Hepatocyte (in vitro differentiated cells): Measurements from ENCODE around the gene KCNG4. TPM values are rescaled to one million over a fixed set of nuclear protein-coding genes. Genes with fewer than 3 reads are reported as not detected.

Experiments
- DNase-seq: peaks from one replicate; pipeline ENCODE4 v3.0.0-alpha.2; 2016; ENCODE audit warnings: low spot score
- H2AFZ ChIP-seq: fragments of 200-600 bp; sonication (generic); 2 replicates; pipeline ENCODE4 v1.6.0; 2016; ENCODE audit warnings: antibody characterized with exemption, mild to moderate bottlenecking
- H3K27ac ChIP-seq: fragments of 200-600 bp; sonication (generic); 2 replicates; pipeline ENCODE4 v1.5.1; 2016; ENCODE audit warnings: mild to moderate bottlenecking
- H3K27me3 ChIP-seq: fragments of 200-600 bp; sonication (generic); 2 replicates; pipeline ENCODE4 v1.6.1; 2016
- H3K36me3 ChIP-seq: fragments of 200-600 bp; sonication (generic); replicated peaks from 2 replicates; pipeline ENCODE4 v1.5.1; 2016; ENCODE audit warnings: low read depth; ENCODE audit not compliant: insufficient read depth
- H3K4me1 ChIP-seq: fragments of 200-600 bp; sonication (generic); 2 replicates; pipeline ENCODE4 v1.5.1; 2016; ENCODE audit warnings: mild to moderate bottlenecking, moderate library complexity; ENCODE audit not compliant: insufficient read depth
- H3K4me2 ChIP-seq: fragments of 200-600 bp; sonication (generic); 2 replicates; pipeline ENCODE4 v1.6.0; 2016
- H3K4me3 ChIP-seq: fragments of 200-600 bp; sonication (generic); 2 replicates; pipeline ENCODE4 v1.5.1; 2016; ENCODE audit warnings: mild to moderate bottlenecking
- H3K79me2 ChIP-seq: fragments of 200-600 bp; sonication (generic); 2 replicates; pipeline ENCODE4 v1.6.0; 2017; ENCODE audit warnings: mild to moderate bottlenecking
- H3K9me2 ChIP-seq: fragments of 200-600 bp; sonication (generic); replicated peaks from 2 replicates; pipeline ENCODE4 v1.6.0; 2017; ENCODE audit warnings: mild to moderate bottlenecking; ENCODE audit not compliant: insufficient read depth
- H3K9me3 ChIP-seq: fragments of 200-600 bp; sonication (generic); 2 replicates; pipeline ENCODE4 v1.5.1; 2016; ENCODE audit warnings: low read depth, mild to moderate bottlenecking
- H4K20me1 ChIP-seq: fragments of 200-600 bp; sonication (generic); 2 replicates; pipeline ENCODE4 v1.6.0; 2016; ENCODE audit warnings: mild to moderate bottlenecking; ENCODE audit not compliant: insufficient read depth, poor library complexity, severe bottlenecking
- CTCF ChIP-seq: fragments of 200-600 bp; sonication (generic); IDR thresholded peaks from 2 replicates; pipeline ENCODE4 v1.5.1; 2016; ENCODE audit warnings: antibody characterized with exemption, mild to moderate bottlenecking; ENCODE audit not compliant: poor library complexity
- EZH2 ChIP-seq: fragments of 200-600 bp; sonication (generic); IDR thresholded peaks from 2 replicates; pipeline ENCODE4 v1.6.1; 2016; ENCODE audit warnings: antibody characterized with exemption, mild to moderate bottlenecking, borderline replicate concordance
- EZH2phosphoT487 ChIP-seq: fragments of 200-600 bp; sonication (generic); IDR thresholded peaks from one replicate; pipeline ENCODE4 v1.6.1; 2018; ENCODE audit warnings: antibody characterized with exemption, mild to moderate bottlenecking, low read depth, moderate library complexity; ENCODE audit not compliant: unreplicated experiment, severe bottlenecking
- WGBS: methylation state at CpG from one replicate; pipeline ENCODE4 v1.1.6; 2016; ENCODE audit warnings: low lambda C conversion rate; ENCODE audit errors: missing lambda C conversion rate; 5-methylcytosine and 5-hydroxymethylcytosine counted together
- polyA plus RNA-seq: library from polyadenylated mRNA; unstranded; fragments of >200 nt; fragmentation: Nextera tagmentation; extraction: Ambion mirVana; gene quantifications from 2 replicates; pipeline ENCODE4 v1.2.1, GENCODE V29; 2016
- total RNA-seq: library from RNA; depleted of rRNA; stranded (reverse); fragments of >200 nt; gene quantifications from 2 replicates; pipeline ENCODE4 v1.2.3, GENCODE V29; 2014

The KCNG4 gene
- total and polyA plus RNA-seq, 2 experiments from 2014 or later, result not detected

GRCh38 chr16:84225571-84225970 lies 14.2 kb downstream of the KCNG4 start:
- Histone ChIP-seq H3K27me3 (no peaks in the 10 kb centered on the region), H3K9me2 (no peaks in the 10 kb centered on the region), H3K36me3 (no peaks in the 10 kb centered on the region), H2AFZ (no peak overlapping the region), H3K4me2 (no peak overlapping the region), H3K9me3 (no peaks in the 10 kb centered on the region), H3K79me2 (no peaks in the 10 kb centered on the region), H3K27ac (no peak overlapping the region), H3K4me1 (peaks cover 6% of the 10 kb centered on the region), H3K4me3 (no peak overlapping the region), H4K20me1 (no peaks in the 10 kb centered on the region)
- DNase-seq, result no peak
- TF ChIP-seq CTCF (no peak), EZH2phosphoT487 (no peak), EZH2 (no peak)
- 93% methylated on average over 7 of the region's 7 CpGs for WGBS

GRCh38 chr16:84225126-84225525 lies 14.7 kb downstream of the KCNG4 start:
- no peak for DNase-seq
- no peaks in the 10 kb centered on the region for H3K36me3 ChIP-seq
- TF ChIP-seq CTCF, result no peak
- no peak for TF ChIP-seq EZH2phosphoT487
- TF ChIP-seq EZH2, result no peak
- no peaks in the 10 kb centered on the region for H3K79me2 ChIP-seq
- no peaks in the 10 kb centered on the region for H4K20me1 ChIP-seq
- no peaks in the 10 kb centered on the region for H3K27me3 ChIP-seq
- peaks cover 6% of the 10 kb centered on the region for H3K4me1 ChIP-seq
- no peak overlapping the region for H3K4me3 ChIP-seq
- H3K9me2 ChIP-seq, result no peaks in the 10 kb centered on the region
- no peak overlapping the region for H3K4me2 ChIP-seq
- H2AFZ ChIP-seq, result no peak overlapping the region
- 97% methylated on average over 3 of the region's 3 CpGs for WGBS
- H3K27ac ChIP-seq, result no peak overlapping the region
- H3K9me3 ChIP-seq, result no peaks in the 10 kb centered on the region

GRCh38 chr16:84224554-84224953 lies 15.3 kb downstream of the KCNG4 start:
- Histone ChIP-seq H2AFZ (no peak overlapping the region), H4K20me1 (no peaks in the 10 kb centered on the region), H3K9me3 (no peaks in the 10 kb centered on the region), H3K9me2 (no peaks in the 10 kb centered on the region), H3K79me2 (no peaks in the 10 kb centered on the region), H3K4me1 (peaks cover 6% of the 10 kb centered on the region), H3K36me3 (no peaks in the 10 kb centered on the region), H3K4me3 (no peak overlapping the region), H3K27ac (no peak overlapping the region), H3K4me2 (no peak overlapping the region), H3K27me3 (no peaks in the 10 kb centered on the region)
- no peak for TF ChIP-seq EZH2
- no peak for TF ChIP-seq EZH2phosphoT487
- no peak for TF ChIP-seq CTCF
- DNase-seq, result no peak
- 96% methylated on average over 3 of the region's 3 CpGs for WGBS

- no peak for DNase-seq
- no peak overlapping the region for H3K27ac ChIP-seq
- no peaks in the 10 kb centered on the region for H3K79me2 ChIP-seq
- H3K9me3 ChIP-seq, result no peaks in the 10 kb centered on the region
- H3K4me1 ChIP-seq, result peaks cover 6% of the 10 kb centered on the region
- H2AFZ ChIP-seq, result no peak overlapping the region
- H3K9me2 ChIP-seq, result no peaks in the 10 kb centered on the region
- H3K36me3 ChIP-seq, result no peaks in the 10 kb centered on the region
- TF ChIP-seq EZH2 (no peak), CTCF (no peak), EZH2phosphoT487 (no peak)
- H3K4me2 ChIP-seq, result no peak overlapping the region
- no peaks in the 10 kb centered on the region for H3K27me3 ChIP-seq
- 91% methylated on average over 4 of the region's 4 CpGs for WGBS
- no peak overlapping the region for H3K4me3 ChIP-seq
- H4K20me1 ChIP-seq, result no peaks in the 10 kb centered on the region
Observed at GRCh38 chr16:84223456-84223855, 16.4 kb downstream of the KCNG4 start.
